Measurements from ENCODE around the gene GLI2.

DNA sequence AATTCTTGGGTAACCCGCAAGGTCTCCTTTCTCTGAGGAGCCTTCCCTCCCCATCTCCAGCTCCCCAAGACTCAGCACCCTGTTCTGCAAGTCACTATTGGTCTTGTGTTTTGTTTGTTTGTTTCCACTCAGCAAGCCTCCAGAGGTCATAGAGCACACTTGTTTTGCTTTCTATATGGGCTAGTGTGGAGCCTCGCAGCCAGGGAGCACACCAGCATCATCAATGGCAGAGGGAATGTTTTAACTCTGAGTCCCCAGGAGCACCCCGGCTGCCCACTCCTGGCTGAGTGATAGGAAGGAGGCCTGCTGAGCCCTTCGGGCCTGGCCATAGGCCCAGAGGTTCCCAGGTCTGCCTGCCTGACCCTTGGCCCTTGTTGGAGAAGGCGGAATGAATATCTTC, 36.6 kb downstream of the GLI2 start:
- TF ChIP-seq CTCF (conservative IDR thresholded peaks at IDR 0.05 in 1 of 2, IDR thresholded peaks at IDR 0.05 in 1 of 2; ENCODE audit: low read depth in 1 of 2, low read length in 2 of 2) (no peak), EZH2 (IDR thresholded peaks at IDR 0.05; ENCODE audit: low read length, missing control alignments) (no peak)

Data from fibroblast of lung (primary cell).